HS-27A (cell line): Measurements from ENCODE around the gene MDC1.
A peak's percentile ranks its signal among the peaks of the same experiment; 100 is the strongest.
"Not testable (repeated sequence)": the region's sequence is repeated elsewhere in the genome, so short reads cannot be mapped to it uniquely, and the experiment has no call there.

ENCODE experiments used
- DNase-seq: peaks from one replicate; pipeline ENCODE4 v3.0.0-alpha.2; 2012; ENCODE audit warnings: low read depth, missing footprints

Gene MDC1

DNA sequence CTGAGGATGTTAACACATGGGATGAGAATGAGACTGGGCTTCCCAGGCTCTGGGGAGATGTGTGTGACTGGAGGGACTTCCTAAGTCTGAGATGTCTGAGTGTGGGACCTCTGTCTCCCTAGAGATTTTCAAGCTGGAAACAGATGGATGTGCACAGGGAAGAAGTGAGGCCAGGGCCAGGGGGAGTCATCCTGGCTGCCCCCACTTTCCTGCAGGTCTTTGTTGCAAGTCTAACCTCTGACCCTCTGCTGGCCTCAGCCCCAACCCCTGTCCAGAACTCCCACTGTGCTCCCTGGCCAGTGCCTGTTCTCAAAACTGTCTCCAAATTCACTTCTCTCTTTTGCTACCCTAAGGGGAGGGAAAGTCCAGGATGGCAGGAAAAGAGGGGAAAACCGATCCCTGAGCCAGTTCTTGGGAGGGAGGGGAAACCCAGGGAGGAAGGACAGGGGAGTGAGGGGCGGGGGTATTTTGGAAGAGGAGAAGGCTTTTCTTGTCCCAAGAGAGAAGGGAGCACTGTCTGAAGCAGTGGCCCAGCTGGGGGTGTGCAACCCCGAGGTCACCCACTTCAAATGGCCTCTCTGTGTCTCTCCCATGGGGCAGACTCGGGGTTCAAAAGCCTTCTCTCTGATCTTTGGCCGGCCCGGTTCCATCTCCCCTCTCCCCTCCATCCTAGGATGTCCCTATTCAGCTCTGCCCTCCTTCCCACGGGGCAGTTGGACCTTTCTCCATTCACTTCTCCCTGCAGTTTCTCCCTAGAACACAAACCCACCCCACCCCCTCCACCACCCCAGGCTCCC lies 33.7 kb downstream of the MDC1 start:
- no peak for DNase-seq

DNA sequence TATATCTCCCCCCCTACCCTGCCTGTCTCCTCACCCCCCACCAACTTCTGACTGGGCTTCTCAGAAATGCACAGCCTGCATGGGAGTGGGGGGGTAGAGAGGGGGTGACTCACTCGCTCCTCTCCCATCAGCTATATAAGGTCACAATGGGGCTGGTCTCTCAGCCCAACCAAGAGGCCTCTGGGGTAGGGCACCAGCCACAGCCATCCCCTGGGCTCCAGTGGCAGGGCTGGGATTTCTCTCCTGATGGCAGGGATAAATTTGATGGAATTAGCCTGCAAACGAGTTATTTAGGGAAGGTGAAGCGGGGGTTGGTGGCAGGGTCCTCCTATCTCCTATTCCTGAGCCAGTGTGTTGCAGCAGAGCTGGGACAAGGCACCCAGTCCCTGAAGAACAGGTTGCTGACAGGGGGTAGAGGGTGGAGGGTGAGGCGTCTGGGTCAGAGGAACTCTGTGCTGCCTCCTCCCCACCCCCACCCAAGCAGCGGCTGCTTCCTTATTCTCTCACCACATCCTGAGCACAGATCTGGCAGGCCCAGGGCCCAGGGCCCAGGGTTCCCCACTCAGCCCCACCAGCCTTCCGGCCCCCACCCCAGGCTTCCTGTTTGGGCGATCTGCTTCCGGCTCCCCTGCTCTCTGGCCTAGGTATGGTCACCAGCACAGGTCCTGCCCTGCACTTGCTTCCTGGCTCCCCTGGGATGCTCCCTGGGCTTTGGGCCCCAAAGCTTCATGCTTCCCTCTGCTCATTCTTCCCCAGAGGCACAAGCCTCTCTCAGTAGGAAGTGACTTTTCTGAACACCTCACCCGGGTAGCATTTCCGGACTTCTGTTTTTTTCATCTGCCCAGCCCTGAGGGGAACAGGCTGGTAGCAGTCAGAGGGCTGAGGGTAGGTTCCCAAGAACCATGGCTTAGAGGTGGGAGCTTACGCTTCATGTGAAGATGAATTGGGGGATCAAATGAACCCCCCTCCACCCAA lies 34.7 kb downstream of the MDC1 start:
- peak; percentile 95 for DNase-seq

DNA sequence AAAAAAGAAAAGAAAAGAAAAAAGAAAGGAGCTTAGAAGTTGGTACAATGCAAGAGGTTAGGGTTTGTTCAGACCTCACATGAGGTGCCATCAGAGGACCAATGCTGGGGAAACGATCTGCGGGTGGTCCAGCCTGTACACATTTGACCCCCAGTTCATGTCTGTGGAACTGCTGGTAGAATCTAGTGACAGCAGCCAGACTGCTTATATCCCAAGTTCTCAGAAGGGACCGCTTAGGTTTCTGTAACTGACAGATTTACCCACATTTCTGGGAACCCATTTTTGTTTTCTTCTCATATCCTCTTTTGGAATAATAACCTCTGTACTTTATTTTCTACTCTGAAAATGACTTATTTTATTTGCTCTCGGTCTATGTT lies 35.3 kb downstream of the MDC1 start:
- DNase-seq: no peak

DNA sequence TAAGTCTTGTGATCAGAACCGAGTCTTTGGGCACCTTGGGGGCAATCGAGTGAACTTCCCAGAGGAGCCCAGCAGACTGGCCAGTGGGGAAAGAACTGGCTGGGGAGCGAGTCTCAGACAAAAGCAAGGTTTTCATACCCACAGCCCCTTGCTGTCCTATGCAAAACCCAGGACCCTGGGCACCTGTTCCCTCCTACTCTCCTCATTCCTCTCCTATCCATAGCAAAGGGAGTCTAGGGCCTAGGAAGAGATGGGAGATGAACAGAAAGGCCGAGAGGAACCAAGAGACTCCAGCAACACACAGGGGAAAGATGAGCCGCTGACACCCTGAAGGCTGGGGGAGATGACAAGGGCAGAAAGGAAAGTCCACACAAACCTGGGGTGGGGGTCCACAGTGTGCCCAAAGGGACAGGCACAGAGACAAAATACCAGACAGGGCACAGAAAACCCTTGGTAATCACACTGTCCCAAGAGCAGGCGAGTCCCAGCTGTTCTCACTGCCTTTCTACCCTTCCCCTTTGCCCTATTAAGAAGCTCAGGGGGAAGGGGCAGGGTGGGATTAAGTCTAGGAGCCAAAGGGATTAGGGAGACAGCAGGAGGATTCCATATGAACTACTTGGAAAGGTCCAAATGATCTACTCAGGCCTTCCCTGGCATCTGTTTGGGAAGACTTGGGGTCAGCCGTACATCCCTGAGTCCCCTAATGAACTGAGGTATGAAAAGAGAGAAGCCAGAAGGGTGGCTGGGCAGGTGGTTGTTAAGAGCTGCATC lies 37.1 kb downstream of the MDC1 start:
- no peak for DNase-seq

GRCh38 chr6:30678964-30679726 lies 37.9 kb downstream of the MDC1 start:
- no peak for DNase-seq

- no peak for DNase-seq
Measured at GRCh38 chr6:30676660-30677285, 40.3 kb downstream of the MDC1 start.

- peak; percentile 98 for DNase-seq
Measured at GRCh38 chr6:30672445-30673253, 44.4 kb downstream of the MDC1 start, which contains the start of gene DHX16. Gene DHX16, minus strand, starts transcription at chr6:30673006. Its CDS starts 165 bp downstream, at chr6:30672841.

GRCh38 chr6:30670760-30671527 lies 46.1 kb downstream of the MDC1 start:
- no peak for DNase-seq

GRCh38 chr6:30666300-30666699 lies 50.8 kb downstream of the MDC1 start:
- not testable (repeated sequence) for DNase-seq

DNA sequence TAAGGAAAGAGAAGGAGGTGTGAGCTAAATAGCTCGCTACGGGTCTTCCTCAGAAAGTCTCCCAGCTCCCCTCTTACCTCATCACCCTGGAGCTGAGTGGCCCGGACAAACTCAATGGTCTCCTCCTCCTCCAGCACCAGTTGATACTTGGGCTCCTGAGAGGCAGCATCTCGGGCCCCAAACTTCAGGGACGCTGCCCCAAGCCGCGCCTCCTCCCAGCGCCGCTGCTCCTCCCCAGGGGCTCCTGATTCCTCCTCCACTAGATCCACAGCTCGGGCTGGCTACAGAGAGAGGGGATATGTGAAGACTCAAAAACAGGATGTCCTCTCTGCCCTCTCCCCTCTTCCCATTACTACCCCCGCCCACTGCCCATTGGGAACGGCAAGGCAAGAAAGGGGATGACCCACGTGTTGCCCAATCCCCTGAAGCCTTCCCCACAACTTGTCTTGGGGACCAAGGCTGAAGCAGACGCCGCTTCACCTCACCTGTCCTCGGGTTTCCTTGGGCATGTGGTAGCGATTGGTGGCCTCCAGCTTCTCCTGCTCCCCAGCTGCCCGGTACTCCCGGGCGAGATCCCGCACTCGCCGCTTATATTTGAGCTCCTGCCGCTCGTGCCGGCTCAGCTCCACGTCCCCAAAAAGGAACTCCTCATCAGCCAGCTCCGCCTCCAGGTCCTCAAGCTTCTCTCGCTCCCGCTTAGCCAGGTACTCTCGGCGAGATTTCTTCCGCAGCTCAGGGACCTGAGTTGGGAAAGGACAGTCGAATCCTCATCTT lies 51.9 kb downstream of the MDC1 start:
- DNase-seq: no peak

- DNase-seq: not testable (repeated sequence)
Measured at GRCh38 chr6:30657922-30658321, 59.2 kb downstream of the MDC1 start.

- no peak for DNase-seq
Measured at GRCh38 chr6:30657454-30657853, 59.6 kb downstream of the MDC1 start.

DNA sequence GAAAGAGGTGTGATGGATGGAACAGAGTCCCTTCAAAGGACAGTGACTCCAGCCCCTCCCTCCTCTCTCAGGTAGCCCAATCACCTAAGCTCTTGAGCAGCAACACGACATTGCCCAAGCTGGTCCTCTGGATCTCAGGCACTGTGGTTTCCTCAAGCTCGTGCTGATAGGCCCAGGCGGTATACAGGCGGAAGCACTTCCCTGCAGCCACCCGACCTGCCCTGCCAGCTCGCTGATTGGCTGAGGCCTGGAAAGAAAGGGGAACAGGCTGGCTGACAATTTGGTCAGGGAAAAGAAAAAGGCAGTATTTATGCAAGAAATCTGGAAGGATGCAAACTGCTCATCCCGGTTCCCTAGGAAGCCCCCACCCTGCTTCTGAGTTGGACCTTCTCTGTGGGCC lies 60.6 kb downstream of the MDC1 start:
- DNase-seq: no peak

- no peak for DNase-seq
Measured at GRCh38 chr6:30655743-30656094, 61.4 kb downstream of the MDC1 start.

DNA sequence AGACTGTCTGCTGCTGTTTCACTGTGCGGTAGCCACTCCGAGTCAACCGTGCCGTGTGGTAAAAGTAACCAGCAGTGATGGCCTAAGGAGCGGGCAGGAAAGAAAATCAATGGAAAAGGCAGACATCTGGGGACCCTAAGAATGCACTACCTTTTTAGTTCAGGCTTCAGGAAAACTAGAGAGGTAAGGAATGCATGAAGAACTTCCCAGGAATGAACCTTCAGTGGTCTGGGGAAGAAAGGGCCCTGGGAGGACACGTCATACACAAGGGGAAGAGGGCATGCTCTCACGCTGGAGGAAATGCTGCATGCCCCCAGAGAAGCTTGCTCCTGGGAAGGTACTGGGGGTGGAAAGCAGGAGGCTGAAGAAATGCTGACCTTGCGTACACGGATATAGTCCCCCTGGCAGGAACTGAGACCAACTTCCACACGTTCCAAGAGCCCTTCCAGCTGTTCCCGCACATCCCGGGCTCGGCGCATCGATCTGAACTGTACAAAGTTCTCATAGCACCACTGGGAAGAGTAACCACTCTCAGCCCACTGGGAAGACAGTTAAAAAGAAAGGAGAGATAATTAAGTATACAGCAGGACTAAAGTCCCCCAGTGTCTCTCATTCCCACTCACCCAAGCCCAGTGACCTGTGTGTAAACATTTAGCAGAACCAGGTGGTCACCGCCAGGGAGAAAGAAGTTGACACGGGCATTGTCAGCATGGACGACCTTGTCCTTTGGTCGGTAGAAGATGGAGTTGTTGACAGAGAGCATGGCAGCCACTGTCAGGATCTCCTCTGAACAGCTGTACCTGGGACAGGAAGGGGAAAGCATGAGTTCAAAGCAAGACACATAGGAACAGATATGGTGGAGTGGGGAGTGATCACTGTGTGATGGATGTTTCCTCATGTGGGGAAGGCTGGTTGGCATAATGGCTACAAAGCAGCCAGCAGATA lies 62.0 kb downstream of the MDC1 start:
- DNase-seq: no peak

DNA sequence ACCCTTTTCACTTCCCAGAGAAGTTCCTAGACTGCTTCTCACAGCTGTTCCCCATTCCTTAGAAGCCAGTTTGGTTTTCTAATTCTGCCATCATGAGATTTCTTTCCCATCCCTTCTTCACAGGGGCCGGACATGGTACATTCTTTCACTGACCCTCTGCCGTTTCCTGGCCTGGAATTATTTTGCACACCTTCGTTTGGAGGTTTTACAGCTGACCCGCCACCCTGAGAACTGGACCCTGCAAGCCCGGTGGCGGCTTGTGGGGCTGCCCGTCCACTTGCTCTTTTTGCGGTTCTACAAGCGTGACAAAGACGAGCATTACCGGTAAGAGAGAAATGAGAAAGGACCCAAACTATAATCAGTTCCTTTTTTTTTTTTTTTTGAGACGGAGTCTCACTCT lies 65.9 kb downstream of the MDC1 start:
- no peak for DNase-seq
